ENCODE data around the gene APOL1. TPM values are rescaled to one million over a fixed set of nuclear protein-coding genes. Genes with fewer than 3 reads are reported as not detected.

Gene APOL1
- total and polyA plus RNA-seq, 9 of the 15 experiments (the other 6 are each of a cell fraction or from before 2014, with no cell fraction given), result 2.5 to 9.7 (median 5.6) TPM

DNA sequence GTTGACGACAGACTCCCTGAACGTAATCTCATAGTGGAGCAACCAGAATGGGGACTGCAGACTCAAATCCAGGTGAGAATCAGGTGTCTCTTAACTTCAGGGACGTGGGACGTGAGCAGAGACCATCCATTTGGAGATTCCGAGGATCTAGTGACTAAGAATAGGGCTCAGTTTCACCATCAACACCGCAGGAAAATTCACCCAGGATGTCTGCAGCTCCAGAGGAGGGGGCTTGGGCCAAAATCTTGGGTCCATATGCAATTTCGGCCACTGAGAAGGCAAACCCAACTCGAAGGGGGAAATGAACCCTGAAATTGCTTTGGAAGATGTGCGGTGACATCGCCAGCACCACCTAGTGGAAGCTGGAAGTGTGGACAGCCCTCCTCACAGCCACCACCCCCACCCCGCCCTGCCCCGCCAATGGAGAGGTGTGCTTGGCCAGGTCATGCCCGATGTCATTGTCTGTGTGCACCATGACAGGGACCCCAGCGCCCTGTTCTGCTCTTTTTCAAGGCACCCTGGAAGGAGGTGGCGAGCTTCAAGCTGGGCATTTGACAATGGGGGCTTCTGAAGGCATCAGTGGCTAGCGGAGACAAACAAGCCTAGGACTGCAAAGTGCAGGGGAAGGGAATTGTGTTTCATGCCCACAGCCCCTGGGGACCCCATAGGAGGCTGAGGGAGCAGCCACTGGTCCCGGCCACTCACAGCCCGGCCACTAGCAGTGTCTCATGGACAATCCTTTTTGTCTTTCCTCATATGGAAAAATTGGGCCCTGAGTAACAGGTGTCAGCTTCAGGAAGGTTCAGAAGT is 24.8 kb downstream of the APOL1 start (continued):
- TF ChIP-seq, protein P1, sequence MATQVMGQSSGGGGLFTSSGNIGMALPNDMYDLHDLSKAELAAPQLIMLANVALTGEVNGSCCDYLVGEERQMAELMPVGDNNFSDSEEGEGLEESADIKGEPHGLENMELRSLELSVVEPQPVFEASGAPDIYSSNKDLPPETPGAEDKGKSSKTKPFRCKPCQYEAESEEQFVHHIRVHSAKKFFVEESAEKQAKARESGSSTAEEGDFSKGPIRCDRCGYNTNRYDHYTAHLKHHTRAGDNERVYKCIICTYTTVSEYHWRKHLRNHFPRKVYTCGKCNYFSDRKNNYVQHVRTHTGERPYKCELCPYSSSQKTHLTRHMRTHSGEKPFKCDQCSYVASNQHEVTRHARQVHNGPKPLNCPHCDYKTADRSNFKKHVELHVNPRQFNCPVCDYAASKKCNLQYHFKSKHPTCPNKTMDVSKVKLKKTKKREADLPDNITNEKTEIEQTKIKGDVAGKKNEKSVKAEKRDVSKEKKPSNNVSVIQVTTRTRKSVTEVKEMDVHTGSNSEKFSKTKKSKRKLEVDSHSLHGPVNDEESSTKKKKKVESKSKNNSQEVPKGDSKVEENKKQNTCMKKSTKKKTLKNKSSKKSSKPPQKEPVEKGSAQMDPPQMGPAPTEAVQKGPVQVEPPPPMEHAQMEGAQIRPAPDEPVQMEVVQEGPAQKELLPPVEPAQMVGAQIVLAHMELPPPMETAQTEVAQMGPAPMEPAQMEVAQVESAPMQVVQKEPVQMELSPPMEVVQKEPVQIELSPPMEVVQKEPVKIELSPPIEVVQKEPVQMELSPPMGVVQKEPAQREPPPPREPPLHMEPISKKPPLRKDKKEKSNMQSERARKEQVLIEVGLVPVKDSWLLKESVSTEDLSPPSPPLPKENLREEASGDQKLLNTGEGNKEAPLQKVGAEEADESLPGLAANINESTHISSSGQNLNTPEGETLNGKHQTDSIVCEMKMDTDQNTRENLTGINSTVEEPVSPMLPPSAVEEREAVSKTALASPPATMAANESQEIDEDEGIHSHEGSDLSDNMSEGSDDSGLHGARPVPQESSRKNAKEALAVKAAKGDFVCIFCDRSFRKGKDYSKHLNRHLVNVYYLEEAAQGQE (IDR thresholded peaks at IDR 0.05; ENCODE audit: borderline replicate concordance), result peak; percentile 35; the same call in 1 of the 2 replicates
- TF ChIP-seq, protein P1 (CRISPR knock-in tag; IDR thresholded peaks at IDR 0.05; ENCODE audit: low read depth), result no peak
- TF ChIP-seq MAZ (CRISPR knock-in tag; conservative IDR thresholded peaks at IDR 0.05 in 1 of 2, IDR thresholded peaks at IDR 0.05 in 1 of 2), result peak in 1 of 2 experiments; percentile 77; a peak in 2 of 4 replicates
- no peak for TF ChIP-seq SMAD3 (CRISPR knock-in tag; conservative IDR thresholded peaks at IDR 0.05)
- no peak for TF ChIP-seq ETS2 (tag; IDR thresholded peaks at IDR 0.05; ENCODE audit: borderline replicate concordance, poor library complexity, severe bottlenecking)
- 0 out of 2 replicates have a peak, but pooled peaks have one; percentile 24 for TF ChIP-seq POLR2G (IDR thresholded peaks at IDR 0.05; ENCODE audit: low read depth, low read length)
- TF ChIP-seq TCF3 (CRISPR knock-in tag; IDR thresholded peaks at IDR 0.05), result no peak
- peak; percentile 51; the same call in 1 of the 2 replicates for TF ChIP-seq SMC3 (conservative IDR thresholded peaks at IDR 0.05; ENCODE audit: insufficient read depth, low read depth, low read length)

Data from K562 (cell line).